ENCODE measurements around the gene PEX14. TPM values are rescaled to one million over a fixed set of nuclear protein-coding genes. Genes with fewer than 3 reads are reported as not detected.

PEX14 gene
- total and polyA plus RNA-seq, 2 donors (not counting 3 experiments of a cell fraction or from before 2014, with no cell fraction given): 19.5 to 26.5 TPM

DNA sequence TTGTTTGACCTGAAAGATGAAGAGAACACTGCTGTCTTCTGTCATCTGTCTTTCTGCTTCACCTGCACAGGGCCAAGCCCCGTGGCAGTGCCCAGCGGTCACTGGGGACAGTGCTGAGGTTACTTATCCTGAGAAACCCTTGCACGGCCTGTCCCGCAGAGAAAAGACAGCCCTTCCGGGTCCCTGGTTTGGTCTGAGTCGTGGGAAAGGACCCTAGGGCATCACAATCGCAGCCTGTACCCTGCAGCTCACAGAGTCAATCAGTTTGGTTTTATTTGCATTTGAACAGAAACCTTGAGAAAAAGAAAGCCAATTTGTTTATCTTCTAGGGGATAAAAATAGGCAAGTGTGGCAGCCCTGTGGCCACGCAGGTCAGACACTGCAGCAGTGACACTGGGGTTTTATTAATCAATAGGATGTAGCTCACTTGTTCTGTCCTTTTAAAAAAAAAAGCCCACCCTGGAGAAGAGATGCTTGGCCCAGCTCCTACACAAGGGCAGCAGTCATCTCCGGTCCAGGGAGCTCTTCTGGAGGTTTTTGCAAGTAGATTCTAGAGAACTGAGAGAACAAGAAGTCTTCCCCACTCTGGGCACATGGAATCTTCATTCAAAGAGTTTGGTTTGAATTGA, 120.0 kb downstream of the PEX14 start:
- FAIRE-seq (no peak), DNase-seq (ENCODE audit: low read depth, low spot score) (no peak)
- H3K79me2 ChIP-seq (ENCODE audit: control insufficient read depth, insufficient read depth, low read length): no peaks in the 10 kb centered on the region
- intact Hi-C loops (cut with micrococcal nuclease) (no loop called here), dilution Hi-C loops (cut with MboI; ENCODE audit: extremely low pct_ligation_motif_present, low sequenced_read_pairs) (no loop called here)
- no peaks in the 10 kb centered on the region for H3K36me3 ChIP-seq (ENCODE audit: control insufficient read depth in 2 of 2, extremely low read depth in 1 of 2, insufficient read depth in 2 of 2, low read length in 2 of 2)
- H3K9ac ChIP-seq (replicated peaks; ENCODE audit: extremely low read depth, insufficient read depth, low read length): no peak overlapping the region
- H3K9me3 ChIP-seq (replicated peaks; ENCODE audit: control insufficient read depth, insufficient read depth, low read length): no peaks in the 10 kb centered on the region
- ChIA-PET CTCF (interaction anchor here (0.8 kb wide), 2 partner anchors 87 to 267 kb away, joined by 3 read pairs; no protein-coding TSS in a partner anchor), POLR2A (no interaction called here)
- H3K27ac ChIP-seq (ENCODE audit: insufficient read depth, low read depth, low read length): no peak overlapping the region
- no TSS peak for BruUV-seq (replicated peaks)
- peaks cover 6% of the 10 kb centered on the region for H3K4me1 ChIP-seq (ENCODE audit: control insufficient read depth, extremely low read depth, insufficient read depth, low read length)
- H4K20me1 ChIP-seq (replicated peaks; ENCODE audit: control insufficient read depth, extremely low read depth, insufficient read depth, low read length): no peaks in the 10 kb centered on the region
- TF ChIP-seq FOS (IDR thresholded peaks at IDR 0.05; ENCODE audit: borderline replicate concordance, insufficient read depth, low read length) (no peak), POLR2A (IDR thresholded peaks at IDR 0.05; ENCODE audit: low read depth, low read length) (no peak), GATA2 (IDR thresholded peaks at IDR 0.05; ENCODE audit: insufficient read depth, insufficient read length, low read depth, low read length) (no peak), POLR2AphosphoS5 (IDR thresholded peaks at IDR 0.05; ENCODE audit: insufficient read depth, low read depth, low read length) (no peak), EZH2 (IDR thresholded peaks at IDR 0.05; ENCODE audit: borderline replicate concordance, low read depth, low read length, severe bottlenecking) (no peak), MYC (IDR thresholded peaks at IDR 0.05; ENCODE audit: low read depth, low read length) (no peak), JUN (IDR thresholded peaks at IDR 0.05; ENCODE audit: borderline replicate concordance, insufficient read depth, insufficient read length, low read depth) (no peak)
- TF ChIP-seq, protein P1, sequence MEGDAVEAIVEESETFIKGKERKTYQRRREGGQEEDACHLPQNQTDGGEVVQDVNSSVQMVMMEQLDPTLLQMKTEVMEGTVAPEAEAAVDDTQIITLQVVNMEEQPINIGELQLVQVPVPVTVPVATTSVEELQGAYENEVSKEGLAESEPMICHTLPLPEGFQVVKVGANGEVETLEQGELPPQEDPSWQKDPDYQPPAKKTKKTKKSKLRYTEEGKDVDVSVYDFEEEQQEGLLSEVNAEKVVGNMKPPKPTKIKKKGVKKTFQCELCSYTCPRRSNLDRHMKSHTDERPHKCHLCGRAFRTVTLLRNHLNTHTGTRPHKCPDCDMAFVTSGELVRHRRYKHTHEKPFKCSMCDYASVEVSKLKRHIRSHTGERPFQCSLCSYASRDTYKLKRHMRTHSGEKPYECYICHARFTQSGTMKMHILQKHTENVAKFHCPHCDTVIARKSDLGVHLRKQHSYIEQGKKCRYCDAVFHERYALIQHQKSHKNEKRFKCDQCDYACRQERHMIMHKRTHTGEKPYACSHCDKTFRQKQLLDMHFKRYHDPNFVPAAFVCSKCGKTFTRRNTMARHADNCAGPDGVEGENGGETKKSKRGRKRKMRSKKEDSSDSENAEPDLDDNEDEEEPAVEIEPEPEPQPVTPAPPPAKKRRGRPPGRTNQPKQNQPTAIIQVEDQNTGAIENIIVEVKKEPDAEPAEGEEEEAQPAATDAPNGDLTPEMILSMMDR (IDR thresholded peaks at IDR 0.05; ENCODE audit: extremely low read depth in 1 of 2, insufficient read depth in 1 of 2, low read depth in 1 of 2, low read length in 2 of 2): no peak
- TF ChIP-seq, protein P2, sequence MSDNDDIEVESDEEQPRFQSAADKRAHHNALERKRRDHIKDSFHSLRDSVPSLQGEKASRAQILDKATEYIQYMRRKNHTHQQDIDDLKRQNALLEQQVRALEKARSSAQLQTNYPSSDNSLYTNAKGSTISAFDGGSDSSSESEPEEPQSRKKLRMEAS (IDR thresholded peaks at IDR 0.05; ENCODE audit: insufficient read depth, insufficient read length): no peak
- H2AFZ ChIP-seq (ENCODE audit: low read depth, low read length): no peak overlapping the region
- no peaks in the 10 kb centered on the region for H3K9me1 ChIP-seq (replicated peaks; ENCODE audit: control insufficient read depth, extremely low read depth, insufficient read depth, low read length)
- no peak overlapping the region for H3K4me3 ChIP-seq (replicated peaks in 1 of 3; ENCODE audit: insufficient read depth in 1 of 3, low read depth in 1 of 3, low read length in 3 of 3)
- H3K4me2 ChIP-seq (ENCODE audit: insufficient read depth, low read length): no peak overlapping the region
- no peaks in the 10 kb centered on the region for H3K27me3 ChIP-seq (ENCODE audit: control insufficient read depth in 2 of 2, insufficient read depth in 2 of 2, low read length in 2 of 2)

All from endothelial cell of umbilical vein (primary cell).